Eye (tissue), 1 donor: ENCODE data around the gene ZNF45.
A peak's percentile ranks its signal among the peaks of the same experiment; 100 is the strongest.
"Not testable (repeated sequence)": the region's sequence is repeated elsewhere in the genome, so short reads cannot be mapped to it uniquely, and the experiment has no call there.

Source experiments
- DNase-seq: peaks from one replicate; pipeline ENCODE4 v3.0.0-alpha.2; 2015

ZNF45 gene

GRCh38 chr19:43934985-43935708 is at the start of gene ZNF45:
Gene ZNF45 (minus strand): TSS chr19:43935282. CDS start chr19:43922185, 13,097 bp downstream.
- peak; percentile 98 for DNase-seq

- no peak for DNase-seq
Observed at GRCh38 chr19:43984687-43985000, 49.6 kb upstream of the ZNF45 start.

GRCh38 chr19:43983912-43984686 is 49.0 kb upstream of the ZNF45 start, which contains the start of gene ZNF155:
Gene ZNF155 (plus strand): TSS chr19:43984188. CDS start chr19:43988544, 4,356 bp downstream.
- DNase-seq = peak; percentile 98

- no peak for DNase-seq
Observed at GRCh38 chr19:43983544-43983911, 48.4 kb upstream of the ZNF45 start.

- no peak for DNase-seq
Observed at GRCh38 chr19:43976732-43977131, 41.6 kb upstream of the ZNF45 start.

GRCh38 chr19:43966079-43966694 is 31.1 kb upstream of the ZNF45 start:
- no peak for DNase-seq

GRCh38 chr19:43960411-43960810 is 25.3 kb upstream of the ZNF45 start:
- DNase-seq = no peak

GRCh38 chr19:43957891-43958290 is 22.8 kb upstream of the ZNF45 start:
- no peak for DNase-seq

GRCh38 chr19:43956827-43957226 is 21.7 kb upstream of the ZNF45 start:
- DNase-seq = no peak

GRCh38 chr19:43950834-43951645 is 16.0 kb upstream of the ZNF45 start, which contains the start of gene ZNF221:
Gene ZNF221 (plus strand): TSS chr19:43951228. CDS start chr19:43962727, 11,499 bp downstream.
- peak; percentile 98 for DNase-seq

GRCh38 chr19:43949803-43950202 is 14.7 kb upstream of the ZNF45 start:
- DNase-seq = not testable (repeated sequence)

- DNase-seq = not testable (repeated sequence)
Observed at GRCh38 chr19:43947412-43947811, 12.3 kb upstream of the ZNF45 start.

GRCh38 chr19:43941209-43941608 is 6.1 kb upstream of the ZNF45 start:
- no peak for DNase-seq

- DNase-seq = no peak
Observed at GRCh38 chr19:43940719-43941118, 5.6 kb upstream of the ZNF45 start.

- no peak for DNase-seq
Observed at GRCh38 chr19:43939557-43940260, 4.6 kb upstream of the ZNF45 start.

- DNase-seq = no peak
Observed at GRCh38 chr19:43936188-43936587, 1.1 kb upstream of the ZNF45 start.

- peak; percentile 21 for DNase-seq
Observed at GRCh38 chr19:43934055-43934984, 762 bp downstream of the ZNF45 start.

GRCh38 chr19:43928820-43929219 is 6.3 kb downstream of the ZNF45 start:
- no peak for DNase-seq

- DNase-seq = no peak
Observed at GRCh38 chr19:43923875-43924274, 11.2 kb downstream of the ZNF45 start.

- no peak for DNase-seq
Observed at GRCh38 chr19:43914051-43914450, 21.0 kb downstream of the ZNF45 start.

- DNase-seq = no peak
Observed at GRCh38 chr19:43913383-43913782, 21.7 kb downstream of the ZNF45 start.
